H9 (cell line): ENCODE results near the gene DNER. TPM values are rescaled to one million over a fixed set of nuclear protein-coding genes. Genes with fewer than 3 reads are reported as not detected.

Experiments used
- DNase-seq: peaks from one replicate; pipeline ENCODE4 v3.0.0-alpha.2; 2017
- H2AFZ ChIP-seq: one replicate; pipeline ENCODE4 v1.6.1; 2013; ENCODE audit warnings: mild to moderate bottlenecking, low read length, control low read depth, moderate library complexity
- H2AK5ac ChIP-seq: 2 replicates; pipeline ENCODE4 v1.6.1; 2013; ENCODE audit warnings: low read length, control low read depth, mixed read lengths; ENCODE audit not compliant: insufficient read length
- H2BK120ac ChIP-seq: one replicate; pipeline ENCODE4 v1.6.1; 2013; ENCODE audit warnings: low read depth, mild to moderate bottlenecking, low read length, control low read depth, inconsistent platforms; ENCODE audit not compliant: poor library complexity, severe bottlenecking
- H2BK12ac ChIP-seq: 2 replicates; pipeline ENCODE4 v1.6.1; 2013; ENCODE audit warnings: low read length, control low read depth, mixed read lengths, low read depth; ENCODE audit not compliant: insufficient read length
- H2BK15ac ChIP-seq: 2 replicates; pipeline ENCODE4 v1.6.1; 2013; ENCODE audit warnings: low read depth, low read length, control low read depth
- H2BK20ac ChIP-seq: one replicate; pipeline ENCODE4 v1.6.1; 2013; ENCODE audit warnings: low read depth, mild to moderate bottlenecking, low read length, control low read depth, inconsistent platforms; ENCODE audit not compliant: poor library complexity, severe bottlenecking
- H2BK5ac ChIP-seq: 2 replicates; pipeline ENCODE4 v1.6.1; 2013; ENCODE audit warnings: low read length, control low read depth, mixed read lengths; ENCODE audit not compliant: insufficient read length
- H3K14ac ChIP-seq: 2 replicates; pipeline ENCODE4 v1.6.1; 2013; ENCODE audit warnings: low read length, control low read depth; ENCODE audit not compliant: insufficient read depth
- H3K18ac ChIP-seq: 2 replicates; pipeline ENCODE4 v1.6.1; 2013; ENCODE audit warnings: low read depth, mild to moderate bottlenecking, mixed read lengths, low read length, control low read depth; ENCODE audit not compliant: insufficient read length
- H3K23ac ChIP-seq: 2 replicates; pipeline ENCODE4 v1.6.1; 2013; ENCODE audit warnings: low read length, control low read depth, mixed read lengths, low read depth; ENCODE audit not compliant: insufficient read length
- H3K23me2 ChIP-seq: 2 replicates; pipeline ENCODE4 v1.6.1; 2013; ENCODE audit warnings: low read depth, mild to moderate bottlenecking, mixed read lengths, low read length, control low read depth; ENCODE audit not compliant: insufficient read length, poor library complexity, severe bottlenecking
- H3K27ac ChIP-seq: 2 replicates; pipeline ENCODE4 v1.5.1; 2013; ENCODE audit warnings: low read length, control low read depth, mixed read lengths, low read depth; ENCODE audit not compliant: insufficient read length
- H3K27me3 ChIP-seq: 2 replicates; pipeline ENCODE4 v1.6.1; 2013; ENCODE audit warnings: low read length, control low read depth, inconsistent platforms; ENCODE audit not compliant: insufficient read depth
- H3K4ac ChIP-seq: 2 replicates; pipeline ENCODE4 v1.6.1; 2013; ENCODE audit warnings: low read depth, mild to moderate bottlenecking, control low read depth, inconsistent platforms, low read length, moderate library complexity
- H3K4me1 ChIP-seq: 2 replicates; pipeline ENCODE4 v1.6.1; 2013; ENCODE audit warnings: low read length, control low read depth, inconsistent platforms; ENCODE audit not compliant: insufficient read depth
- H3K4me2 ChIP-seq: 2 replicates; pipeline ENCODE4 v1.6.1; 2013; ENCODE audit warnings: low read length, control low read depth, mixed read lengths; ENCODE audit not compliant: insufficient read length, insufficient read depth
- H3K56ac ChIP-seq: 2 replicates; pipeline ENCODE4 v1.6.1; 2013; ENCODE audit warnings: low read depth, mild to moderate bottlenecking, mixed read lengths, low read length, control low read depth; ENCODE audit not compliant: insufficient read length
- H3K79me1 ChIP-seq: 2 replicates; pipeline ENCODE4 v1.6.1; 2013; ENCODE audit warnings: low read depth, mild to moderate bottlenecking, moderate library complexity, low read length, control low read depth, inconsistent platforms; ENCODE audit not compliant: insufficient read depth, poor library complexity, severe bottlenecking
- H3K79me2 ChIP-seq: 2 replicates; pipeline ENCODE4 v1.6.1; 2013; ENCODE audit warnings: low read length, control low read depth, inconsistent platforms; ENCODE audit not compliant: insufficient read depth
- H3K9ac ChIP-seq: 2 replicates; pipeline ENCODE4 v1.6.1; 2013; ENCODE audit warnings: low read length, control low read depth, mixed read lengths; ENCODE audit not compliant: insufficient read length; ENCODE audit errors: extremely low read depth
- H3K9me3 ChIP-seq: one replicate; pipeline ENCODE4 v1.6.1; 2013; ENCODE audit warnings: low read depth, low read length, inconsistent platforms; ENCODE audit not compliant: control insufficient read depth
- H3T11ph ChIP-seq: one replicate; pipeline ENCODE4 v1.6.1; 2013; ENCODE audit warnings: mild to moderate bottlenecking, low read length, control low read depth, inconsistent platforms
- H4K20me1 ChIP-seq: one replicate; pipeline ENCODE4 v1.6.1; 2013; ENCODE audit not compliant: control insufficient read depth, insufficient read length, insufficient read depth
- H4K5ac ChIP-seq: 2 replicates; pipeline ENCODE4 v1.6.1; 2013; ENCODE audit warnings: low read depth, mild to moderate bottlenecking, mixed read lengths, low read length, control low read depth; ENCODE audit not compliant: insufficient read length
- H4K8ac ChIP-seq: replicated peaks from 2 replicates; pipeline ENCODE4 v1.6.1; 2013; ENCODE audit warnings: low read length, control low read depth, mixed read lengths, low read depth; ENCODE audit not compliant: insufficient read length
- H4K91ac ChIP-seq: 2 replicates; pipeline ENCODE4 v1.6.1; 2013; ENCODE audit warnings: low read depth, mild to moderate bottlenecking, moderate library complexity, mixed read lengths, low read length, control low read depth; ENCODE audit not compliant: insufficient read length
- H3K27ac Mint-ChIP-seq, 3 experiments: 2 replicates in 2 of 3; 3 replicates in 1 of 3; pipeline ENCODE4 v1.8.0; 2020 to 2021; ENCODE audit warnings: mixed read lengths in 3 of 3, mild to moderate bottlenecking in 1 of 3, moderate library complexity in 1 of 3
- H3K27me3 Mint-ChIP-seq: 2 replicates; pipeline ENCODE4 v1.8.0; 2021; ENCODE audit warnings: low read depth, mild to moderate bottlenecking, moderate library complexity, mixed read lengths
- H3K36me3 Mint-ChIP-seq, 3 experiments: 2 replicates in 2 of 3; 3 replicates in 1 of 3; pipeline ENCODE4 v1.8.0; 2020 to 2021; ENCODE audit warnings: low read depth in 3 of 3, mixed read lengths in 3 of 3; ENCODE audit not compliant: insufficient read depth in 1 of 3
- H3K4me1 Mint-ChIP-seq, 2 experiments: 2 replicates each; pipeline ENCODE4 v1.8.0; 2020; ENCODE audit warnings: mixed read lengths in 2 of 2
- H3K4me3 Mint-ChIP-seq, 2 experiments: 2 replicates in 1 of 2; 3 replicates in 1 of 2; pipeline ENCODE4 v1.8.0; 2020 to 2021; ENCODE audit warnings: mild to moderate bottlenecking in 2 of 2, mixed read lengths in 2 of 2, moderate library complexity in 1 of 2
- H3K9me3 Mint-ChIP-seq, 2 experiments: 2 replicates in 1 of 2; 3 replicates in 1 of 2; pipeline ENCODE4 v1.8.0; 2020; ENCODE audit warnings: mild to moderate bottlenecking in 2 of 2, mixed read lengths in 2 of 2, moderate library complexity in 1 of 2
- WGBS: extraction: QIAGEN DNeasy Blood & Tissue Kit; methylation state at CpG from one replicate; pipeline ENCODE4 v1.1.7; 2013; ENCODE audit warnings: missing lambda C conversion rate, low lambda C conversion rate, mixed read lengths; ENCODE audit not compliant: insufficient read length; ENCODE audit errors: extremely low coverage; 5-methylcytosine and 5-hydroxymethylcytosine counted together
- total RNA-seq: library from RNA; stranded (reverse); gene quantifications from 2 replicates; pipeline ENCODE4 v1.2.1, GENCODE V29; 2021
- TF ChIP-seq, protein P1 (sequence below): fragments of 200-600 bp; sonication (generic); conservative IDR thresholded peaks from 3 replicates; pipeline ENCODE4 v1.8.0; 2021; ENCODE audit warnings: antibody characterized with exemption, mild to moderate bottlenecking

DNER gene
- total RNA-seq, 1 experiment from 2014 or later: 1.0 TPM

DNA sequence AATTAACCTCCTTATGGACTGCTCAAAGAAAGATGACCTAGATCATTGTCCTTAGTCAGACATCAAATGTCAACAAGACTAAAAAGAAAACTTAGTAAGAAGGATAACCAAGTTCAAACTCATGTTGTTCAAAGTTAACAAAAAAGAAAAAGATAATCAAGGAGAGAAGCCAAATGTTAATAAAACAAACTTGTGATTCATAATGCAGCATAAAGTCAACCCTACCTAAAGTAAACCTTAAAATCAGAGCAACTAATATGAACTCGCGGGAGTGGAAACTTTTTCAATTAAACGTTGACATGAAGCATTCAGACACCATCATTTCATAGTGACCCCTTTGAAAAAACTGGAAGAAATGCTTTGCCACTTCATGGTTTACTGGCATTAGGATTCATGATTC is 52.9 kb downstream of the DNER start:
- Histone ChIP-seq H3K79me1 (no peaks in the 10 kb centered on the region), H2BK120ac (no peak overlapping the region), H3K9me3 (no peaks in the 10 kb centered on the region), H2AK5ac (no peak overlapping the region), H3K14ac (no peak overlapping the region), H3K79me2 (no peaks in the 10 kb centered on the region), H3T11ph (no peak overlapping the region), H4K5ac (no peak overlapping the region), H3K27me3 (no peaks in the 10 kb centered on the region), H3K18ac (no peak overlapping the region), H2BK20ac (no peak overlapping the region), H2AFZ (no peak overlapping the region), H3K56ac (no peak overlapping the region), H3K4me2 (no peak overlapping the region), H3K23me2 (no peaks in the 10 kb centered on the region), H3K23ac (no peak overlapping the region), H3K4me1 (no peaks in the 10 kb centered on the region), H3K9ac (no peak overlapping the region), H3K4ac (no peak overlapping the region), H4K91ac (no peak overlapping the region), H4K20me1 (no peaks in the 10 kb centered on the region), H2BK15ac (no peak overlapping the region), H4K8ac (no peak overlapping the region), H2BK12ac (no peak overlapping the region), H2BK5ac (no peak overlapping the region), H3K27ac (no peak overlapping the region)
- no peaks in the 10 kb centered on the region for H3K36me3 Mint-ChIP-seq
- H3K27ac Mint-ChIP-seq: no peak overlapping the region
- DNase-seq: no peak
- WGBS: no CpG with 5 or more reads among the region's 3 CpGs
- H3K4me3 Mint-ChIP-seq: no peak overlapping the region
- H3K4me1 Mint-ChIP-seq: no peaks in the 10 kb centered on the region
- no peaks in the 10 kb centered on the region; the same call in 1 of the 2 replicates for H3K27me3 Mint-ChIP-seq
- no peaks in the 10 kb centered on the region for H3K9me3 Mint-ChIP-seq
- TF ChIP-seq, protein P1, sequence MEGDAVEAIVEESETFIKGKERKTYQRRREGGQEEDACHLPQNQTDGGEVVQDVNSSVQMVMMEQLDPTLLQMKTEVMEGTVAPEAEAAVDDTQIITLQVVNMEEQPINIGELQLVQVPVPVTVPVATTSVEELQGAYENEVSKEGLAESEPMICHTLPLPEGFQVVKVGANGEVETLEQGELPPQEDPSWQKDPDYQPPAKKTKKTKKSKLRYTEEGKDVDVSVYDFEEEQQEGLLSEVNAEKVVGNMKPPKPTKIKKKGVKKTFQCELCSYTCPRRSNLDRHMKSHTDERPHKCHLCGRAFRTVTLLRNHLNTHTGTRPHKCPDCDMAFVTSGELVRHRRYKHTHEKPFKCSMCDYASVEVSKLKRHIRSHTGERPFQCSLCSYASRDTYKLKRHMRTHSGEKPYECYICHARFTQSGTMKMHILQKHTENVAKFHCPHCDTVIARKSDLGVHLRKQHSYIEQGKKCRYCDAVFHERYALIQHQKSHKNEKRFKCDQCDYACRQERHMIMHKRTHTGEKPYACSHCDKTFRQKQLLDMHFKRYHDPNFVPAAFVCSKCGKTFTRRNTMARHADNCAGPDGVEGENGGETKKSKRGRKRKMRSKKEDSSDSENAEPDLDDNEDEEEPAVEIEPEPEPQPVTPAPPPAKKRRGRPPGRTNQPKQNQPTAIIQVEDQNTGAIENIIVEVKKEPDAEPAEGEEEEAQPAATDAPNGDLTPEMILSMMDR: no peak
